HepG2 (cell line): ENCODE measurements around the gene KLHL33. TPM values are rescaled to one million over a fixed set of nuclear protein-coding genes. Genes with fewer than 3 reads are reported as not detected.

Experiments used
- ARHGAP35 ChIP-seq: sonication (generic); formaldehyde crosslinking; IDR thresholded peaks from 2 replicates; pipeline ENCODE4 v1.9.0; 2022; ENCODE audit warnings: mild to moderate bottlenecking, inconsistent platforms, moderate library complexity, missing genetic modification reagents, borderline replicate concordance
- DMAP1 ChIP-seq: IDR thresholded peaks from 2 replicates; pipeline ENCODE4 v1.6.1; 2016
- GTF2F1 ChIP-seq: fragments of 150-350 bp; IDR thresholded peaks from 2 replicates; pipeline ENCODE4 v1.6.1; 2014; ENCODE audit warnings: low read length
- NR2F2 ChIP-seq: IDR thresholded peaks from 2 replicates; pipeline ENCODE4 v1.6.1; 2012; ENCODE audit warnings: low read depth, inconsistent platforms, borderline replicate concordance
- PHF21A ChIP-seq: sonication (generic); formaldehyde crosslinking; IDR thresholded peaks from 2 replicates; pipeline ENCODE4 v1.5.0; 2020; ENCODE audit warnings: mild to moderate bottlenecking, missing genetic modification reagents
- RARA ChIP-seq: IDR thresholded peaks from 2 replicates; pipeline ENCODE4 v1.6.1; 2016; ENCODE audit warnings: missing genetic modification reagents, missing compliant biosample characterization
- RNF2 ChIP-seq: fragments of 450-650 bp; conservative IDR thresholded peaks from 2 replicates; pipeline ENCODE4 v1.6.1; 2016; ENCODE audit warnings: low read depth
- SIX4 ChIP-seq: sonication (generic); formaldehyde crosslinking; IDR thresholded peaks from 2 replicates; pipeline ENCODE4 v1.4.0; 2020; ENCODE audit warnings: missing genetic modification reagents
- U2AF2 ChIP-seq: fragments of 200-400 bp; formaldehyde crosslinking; IDR thresholded peaks from 2 replicates; pipeline ENCODE4 v1.6.1; 2017; ENCODE audit warnings: low read depth, mild to moderate bottlenecking, low read length
- ZKSCAN8 ChIP-seq: IDR thresholded peaks from 2 replicates; pipeline ENCODE4 v1.6.1; 2016; ENCODE audit warnings: borderline replicate concordance, missing genetic modification reagents, missing compliant biosample characterization
- ZNF230 ChIP-seq: sonication (generic); formaldehyde crosslinking; IDR thresholded peaks from 2 replicates; pipeline ENCODE4 v1.4.0; 2020; ENCODE audit warnings: mild to moderate bottlenecking, missing genetic modification reagents
- ZNF235 ChIP-seq: sonication (generic); formaldehyde crosslinking; IDR thresholded peaks from 2 replicates; pipeline ENCODE4 v1.8.1; 2023; ENCODE audit warnings: mild to moderate bottlenecking, missing genetic modification reagents, borderline replicate concordance
- ZNF33B ChIP-seq: sonication (generic); formaldehyde crosslinking; IDR thresholded peaks from 2 replicates; pipeline ENCODE4 v1.5.1; 2020; ENCODE audit warnings: mild to moderate bottlenecking, missing genetic modification reagents
- ZNF577 ChIP-seq: sonication (generic); formaldehyde crosslinking; IDR thresholded peaks from 2 replicates; pipeline ENCODE4 v1.4.0; 2020; ENCODE audit warnings: mild to moderate bottlenecking, low read depth, missing genetic modification reagents, borderline replicate concordance
- ZNF660 ChIP-seq: sonication (generic); formaldehyde crosslinking; IDR thresholded peaks from 2 replicates; pipeline ENCODE4 v1.5.1; 2020; ENCODE audit warnings: mild to moderate bottlenecking, low read depth, missing genetic modification reagents, borderline replicate concordance
- ZNF678 ChIP-seq: sonication (generic); formaldehyde crosslinking; IDR thresholded peaks from 2 replicates; pipeline ENCODE4 v1.4.0; 2020; ENCODE audit warnings: mild to moderate bottlenecking, missing genetic modification reagents
- polyA plus RNA-seq, 8 experiments: library from polyadenylated mRNA; depleted of rRNA in 3 of 8; stranded (reverse) in 7 of 8; unstranded in 1 of 8; fragments of >200 nt; fragmentation: Illumina TruSeq in 4 of 8; extraction: Trizol in 4 of 8; gene quantifications; 2 replicates each; pipeline versions ENCODE4 v1.2.1 to v1.2.3, GENCODE V29; 2011 to 2016; ENCODE audit warnings: low read depth in 4 of 8, missing spikeins in 1 of 8, mixed read lengths in 1 of 8; ENCODE audit not compliant: insufficient read depth in 1 of 8
- total RNA-seq, 5 experiments: library from RNA; depleted of rRNA; stranded (reverse); fragments of >200 nt; fragmentation: Illumina TruSeq; extraction: Trizol; gene quantifications; 2 replicates each; pipeline ENCODE4 v1.2.3, GENCODE V29; 2016; ENCODE audit warnings: low read depth in 1 of 5
- TF ChIP-seq, protein P1 (sequence below): sonication (generic); formaldehyde crosslinking; IDR thresholded peaks from 2 replicates; pipeline ENCODE4 v1.4.0; 2020; ENCODE audit warnings: mild to moderate bottlenecking, missing genetic modification reagents
- TF ChIP-seq, protein P2 (sequence below): IDR thresholded peaks from 2 replicates; pipeline ENCODE4 v1.6.1; 2018; ENCODE audit warnings: missing genetic modification reagents
- TF ChIP-seq, protein P3 (sequence below): sonication (generic); formaldehyde crosslinking; IDR thresholded peaks from 2 replicates; pipeline ENCODE4 v1.4.0; 2020; ENCODE audit warnings: missing genetic modification reagents; ENCODE audit errors: not compliant biosample characterization
- TF ChIP-seq, protein P4 (sequence below): sonication (generic); formaldehyde crosslinking; IDR thresholded peaks from 2 replicates; pipeline ENCODE4 v1.4.0; 2020; ENCODE audit warnings: missing genetic modification reagents
- TF ChIP-seq, protein P5 (sequence below): sonication (generic); formaldehyde crosslinking; IDR thresholded peaks from 2 replicates; pipeline ENCODE4 v1.4.0; 2020; ENCODE audit warnings: mild to moderate bottlenecking, missing genetic modification reagents

KLHL33 gene
- total and polyA plus RNA-seq, 2 of the 13 experiments (the other 11 are each of a cell fraction or from before 2014, with no cell fraction given), result not detected

DNA sequence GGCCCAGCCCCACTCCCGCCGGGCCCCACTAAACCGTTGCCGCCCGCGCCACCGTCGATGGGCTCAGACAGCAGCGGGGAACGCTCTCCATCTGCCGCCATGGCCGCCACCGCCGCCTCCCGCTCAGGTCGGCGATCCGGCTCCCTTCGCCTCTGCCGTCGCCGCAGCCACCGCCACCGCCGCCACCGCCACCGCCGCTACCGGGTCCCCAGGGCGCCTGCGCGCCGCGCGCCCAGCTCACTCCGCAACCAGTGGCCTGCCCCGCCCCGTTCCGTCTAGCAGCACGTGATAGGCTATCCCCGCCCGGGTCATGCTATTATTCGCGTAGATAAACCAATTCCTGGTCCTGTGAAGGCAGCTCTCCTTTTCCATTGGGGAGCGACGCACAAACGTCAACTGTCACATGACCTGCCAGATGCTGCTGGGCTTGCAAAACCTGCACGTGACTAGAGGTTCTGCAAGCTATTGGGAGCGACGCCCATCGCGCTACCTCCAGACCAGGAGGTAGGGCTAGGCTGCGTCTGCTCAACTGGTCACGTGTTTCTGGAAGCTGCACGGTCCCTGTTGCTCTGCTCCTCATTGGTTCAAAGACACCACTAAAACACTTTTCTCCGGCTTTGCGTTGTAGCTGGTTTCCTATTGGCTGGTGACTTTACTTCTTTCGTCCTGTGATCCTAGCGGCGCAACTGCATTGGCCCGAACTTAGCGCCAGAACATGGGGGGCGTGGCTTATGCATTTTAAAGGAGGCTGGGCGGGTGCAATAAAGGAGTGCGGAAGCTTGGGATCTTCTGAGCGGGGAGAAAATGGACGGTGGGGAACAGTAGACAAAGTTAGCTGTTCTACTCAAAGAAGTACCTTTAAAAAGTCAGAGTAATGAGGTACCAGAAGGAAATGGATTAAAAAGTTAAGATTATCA lies 25.5 kb upstream of the KLHL33 start, which contains the start of gene PIP4P1 (continued):
- TF ChIP-seq, protein P1, sequence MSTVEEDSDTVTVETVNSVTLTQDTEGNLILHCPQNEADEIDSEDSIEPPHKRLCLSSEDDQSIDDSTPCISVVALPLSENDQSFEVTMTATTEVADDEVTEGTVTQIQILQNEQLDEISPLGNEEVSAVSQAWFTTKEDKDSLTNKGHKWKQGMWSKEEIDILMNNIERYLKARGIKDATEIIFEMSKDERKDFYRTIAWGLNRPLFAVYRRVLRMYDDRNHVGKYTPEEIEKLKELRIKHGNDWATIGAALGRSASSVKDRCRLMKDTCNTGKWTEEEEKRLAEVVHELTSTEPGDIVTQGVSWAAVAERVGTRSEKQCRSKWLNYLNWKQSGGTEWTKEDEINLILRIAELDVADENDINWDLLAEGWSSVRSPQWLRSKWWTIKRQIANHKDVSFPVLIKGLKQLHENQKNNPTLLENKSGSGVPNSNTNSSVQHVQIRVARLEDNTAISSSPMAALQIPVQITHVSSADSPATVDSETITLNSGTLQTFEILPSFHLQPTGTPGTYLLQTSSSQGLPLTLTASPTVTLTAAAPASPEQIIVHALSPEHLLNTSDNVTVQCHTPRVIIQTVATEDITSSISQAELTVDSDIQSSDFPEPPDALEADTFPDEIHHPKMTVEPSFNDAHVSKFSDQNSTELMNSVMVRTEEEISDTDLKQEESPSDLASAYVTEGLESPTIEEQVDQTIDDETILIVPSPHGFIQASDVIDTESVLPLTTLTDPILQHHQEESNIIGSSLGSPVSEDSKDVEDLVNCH (CRISPR knock-in tag), result no peak
- TF ChIP-seq ZNF678 (CRISPR knock-in tag) (peak; percentile 20; the same call in 1 of the 2 replicates), NR2F2 (no peak; the same call in 1 of the 2 replicates), ZNF577 (CRISPR knock-in tag) (0 out of 2 replicates have a peak, but pooled peaks have one; percentile 50), SIX4 (CRISPR knock-in tag) (peak; percentile 66; the same call in 1 of the 2 replicates), ARHGAP35 (CRISPR knock-in tag) (peak; percentile 94), PHF21A (CRISPR knock-in tag) (peak; percentile 100), ZNF660 (no peak), GTF2F1 (peak; percentile 92; the same call in 1 of the 2 replicates), ZNF230 (CRISPR knock-in tag) (peak; percentile 81; the same call in 1 of the 2 replicates), ZKSCAN8 (CRISPR knock-in tag) (no peak; the same call in 1 of the 2 replicates), ZNF235 (CRISPR knock-in tag) (0 out of 2 replicates have a peak, but pooled peaks have one; percentile 20), DMAP1 (CRISPR knock-in tag) (peak; percentile 90), ZNF33B (CRISPR knock-in tag) (peak; percentile 86; the same call in 1 of the 2 replicates), RNF2 (peak; percentile 98), RARA (peak; percentile 68), U2AF2 (no peak)
- TF ChIP-seq, protein P2, sequence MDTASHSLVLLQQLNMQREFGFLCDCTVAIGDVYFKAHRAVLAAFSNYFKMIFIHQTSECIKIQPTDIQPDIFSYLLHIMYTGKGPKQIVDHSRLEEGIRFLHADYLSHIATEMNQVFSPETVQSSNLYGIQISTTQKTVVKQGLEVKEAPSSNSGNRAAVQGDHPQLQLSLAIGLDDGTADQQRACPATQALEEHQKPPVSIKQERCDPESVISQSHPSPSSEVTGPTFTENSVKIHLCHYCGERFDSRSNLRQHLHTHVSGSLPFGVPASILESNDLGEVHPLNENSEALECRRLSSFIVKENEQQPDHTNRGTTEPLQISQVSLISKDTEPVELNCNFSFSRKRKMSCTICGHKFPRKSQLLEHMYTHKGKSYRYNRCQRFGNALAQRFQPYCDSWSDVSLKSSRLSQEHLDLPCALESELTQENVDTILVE (CRISPR knock-in tag), result peak; percentile 89
- TF ChIP-seq, protein P3, sequence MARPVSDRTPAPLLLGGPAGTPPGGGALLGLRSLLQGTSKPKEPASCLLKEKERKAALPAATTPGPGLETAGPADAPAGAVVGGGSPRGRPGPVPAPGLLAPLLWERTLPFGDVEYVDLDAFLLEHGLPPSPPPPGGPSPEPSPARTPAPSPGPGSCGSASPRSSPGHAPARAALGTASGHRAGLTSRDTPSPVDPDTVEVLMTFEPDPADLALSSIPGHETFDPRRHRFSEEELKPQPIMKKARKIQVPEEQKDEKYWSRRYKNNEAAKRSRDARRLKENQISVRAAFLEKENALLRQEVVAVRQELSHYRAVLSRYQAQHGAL, result no peak
- TF ChIP-seq, protein P4, sequence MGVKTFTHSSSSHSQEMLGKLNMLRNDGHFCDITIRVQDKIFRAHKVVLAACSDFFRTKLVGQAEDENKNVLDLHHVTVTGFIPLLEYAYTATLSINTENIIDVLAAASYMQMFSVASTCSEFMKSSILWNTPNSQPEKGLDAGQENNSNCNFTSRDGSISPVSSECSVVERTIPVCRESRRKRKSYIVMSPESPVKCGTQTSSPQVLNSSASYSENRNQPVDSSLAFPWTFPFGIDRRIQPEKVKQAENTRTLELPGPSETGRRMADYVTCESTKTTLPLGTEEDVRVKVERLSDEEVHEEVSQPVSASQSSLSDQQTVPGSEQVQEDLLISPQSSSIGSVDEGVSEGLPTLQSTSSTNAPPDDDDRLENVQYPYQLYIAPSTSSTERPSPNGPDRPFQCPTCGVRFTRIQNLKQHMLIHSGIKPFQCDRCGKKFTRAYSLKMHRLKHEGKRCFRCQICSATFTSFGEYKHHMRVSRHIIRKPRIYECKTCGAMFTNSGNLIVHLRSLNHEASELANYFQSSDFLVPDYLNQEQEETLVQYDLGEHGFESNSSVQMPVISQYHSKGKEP (CRISPR knock-in tag), result peak; percentile 66; the same call in 1 of the 2 replicates
- TF ChIP-seq, protein P5, sequence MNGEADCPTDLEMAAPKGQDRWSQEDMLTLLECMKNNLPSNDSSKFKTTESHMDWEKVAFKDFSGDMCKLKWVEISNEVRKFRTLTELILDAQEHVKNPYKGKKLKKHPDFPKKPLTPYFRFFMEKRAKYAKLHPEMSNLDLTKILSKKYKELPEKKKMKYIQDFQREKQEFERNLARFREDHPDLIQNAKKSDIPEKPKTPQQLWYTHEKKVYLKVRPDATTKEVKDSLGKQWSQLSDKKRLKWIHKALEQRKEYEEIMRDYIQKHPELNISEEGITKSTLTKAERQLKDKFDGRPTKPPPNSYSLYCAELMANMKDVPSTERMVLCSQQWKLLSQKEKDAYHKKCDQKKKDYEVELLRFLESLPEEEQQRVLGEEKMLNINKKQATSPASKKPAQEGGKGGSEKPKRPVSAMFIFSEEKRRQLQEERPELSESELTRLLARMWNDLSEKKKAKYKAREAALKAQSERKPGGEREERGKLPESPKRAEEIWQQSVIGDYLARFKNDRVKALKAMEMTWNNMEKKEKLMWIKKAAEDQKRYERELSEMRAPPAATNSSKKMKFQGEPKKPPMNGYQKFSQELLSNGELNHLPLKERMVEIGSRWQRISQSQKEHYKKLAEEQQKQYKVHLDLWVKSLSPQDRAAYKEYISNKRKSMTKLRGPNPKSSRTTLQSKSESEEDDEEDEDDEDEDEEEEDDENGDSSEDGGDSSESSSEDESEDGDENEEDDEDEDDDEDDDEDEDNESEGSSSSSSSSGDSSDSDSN (CRISPR knock-in tag), result peak; percentile 48
